ENCODE measurements around the gene NPIPB6. TPM values are rescaled to one million over a fixed set of nuclear protein-coding genes. Genes with fewer than 3 reads are reported as not detected.

Gene NPIPB6
- total and polyA plus RNA-seq, 2 experiments from 2014 or later, result 1.5 to 1.8 TPM

GRCh38 chr16:28324235-28324886 is 38.9 kb downstream of the NPIPB6 start (continued):
- TF ChIP-seq, protein P1, sequence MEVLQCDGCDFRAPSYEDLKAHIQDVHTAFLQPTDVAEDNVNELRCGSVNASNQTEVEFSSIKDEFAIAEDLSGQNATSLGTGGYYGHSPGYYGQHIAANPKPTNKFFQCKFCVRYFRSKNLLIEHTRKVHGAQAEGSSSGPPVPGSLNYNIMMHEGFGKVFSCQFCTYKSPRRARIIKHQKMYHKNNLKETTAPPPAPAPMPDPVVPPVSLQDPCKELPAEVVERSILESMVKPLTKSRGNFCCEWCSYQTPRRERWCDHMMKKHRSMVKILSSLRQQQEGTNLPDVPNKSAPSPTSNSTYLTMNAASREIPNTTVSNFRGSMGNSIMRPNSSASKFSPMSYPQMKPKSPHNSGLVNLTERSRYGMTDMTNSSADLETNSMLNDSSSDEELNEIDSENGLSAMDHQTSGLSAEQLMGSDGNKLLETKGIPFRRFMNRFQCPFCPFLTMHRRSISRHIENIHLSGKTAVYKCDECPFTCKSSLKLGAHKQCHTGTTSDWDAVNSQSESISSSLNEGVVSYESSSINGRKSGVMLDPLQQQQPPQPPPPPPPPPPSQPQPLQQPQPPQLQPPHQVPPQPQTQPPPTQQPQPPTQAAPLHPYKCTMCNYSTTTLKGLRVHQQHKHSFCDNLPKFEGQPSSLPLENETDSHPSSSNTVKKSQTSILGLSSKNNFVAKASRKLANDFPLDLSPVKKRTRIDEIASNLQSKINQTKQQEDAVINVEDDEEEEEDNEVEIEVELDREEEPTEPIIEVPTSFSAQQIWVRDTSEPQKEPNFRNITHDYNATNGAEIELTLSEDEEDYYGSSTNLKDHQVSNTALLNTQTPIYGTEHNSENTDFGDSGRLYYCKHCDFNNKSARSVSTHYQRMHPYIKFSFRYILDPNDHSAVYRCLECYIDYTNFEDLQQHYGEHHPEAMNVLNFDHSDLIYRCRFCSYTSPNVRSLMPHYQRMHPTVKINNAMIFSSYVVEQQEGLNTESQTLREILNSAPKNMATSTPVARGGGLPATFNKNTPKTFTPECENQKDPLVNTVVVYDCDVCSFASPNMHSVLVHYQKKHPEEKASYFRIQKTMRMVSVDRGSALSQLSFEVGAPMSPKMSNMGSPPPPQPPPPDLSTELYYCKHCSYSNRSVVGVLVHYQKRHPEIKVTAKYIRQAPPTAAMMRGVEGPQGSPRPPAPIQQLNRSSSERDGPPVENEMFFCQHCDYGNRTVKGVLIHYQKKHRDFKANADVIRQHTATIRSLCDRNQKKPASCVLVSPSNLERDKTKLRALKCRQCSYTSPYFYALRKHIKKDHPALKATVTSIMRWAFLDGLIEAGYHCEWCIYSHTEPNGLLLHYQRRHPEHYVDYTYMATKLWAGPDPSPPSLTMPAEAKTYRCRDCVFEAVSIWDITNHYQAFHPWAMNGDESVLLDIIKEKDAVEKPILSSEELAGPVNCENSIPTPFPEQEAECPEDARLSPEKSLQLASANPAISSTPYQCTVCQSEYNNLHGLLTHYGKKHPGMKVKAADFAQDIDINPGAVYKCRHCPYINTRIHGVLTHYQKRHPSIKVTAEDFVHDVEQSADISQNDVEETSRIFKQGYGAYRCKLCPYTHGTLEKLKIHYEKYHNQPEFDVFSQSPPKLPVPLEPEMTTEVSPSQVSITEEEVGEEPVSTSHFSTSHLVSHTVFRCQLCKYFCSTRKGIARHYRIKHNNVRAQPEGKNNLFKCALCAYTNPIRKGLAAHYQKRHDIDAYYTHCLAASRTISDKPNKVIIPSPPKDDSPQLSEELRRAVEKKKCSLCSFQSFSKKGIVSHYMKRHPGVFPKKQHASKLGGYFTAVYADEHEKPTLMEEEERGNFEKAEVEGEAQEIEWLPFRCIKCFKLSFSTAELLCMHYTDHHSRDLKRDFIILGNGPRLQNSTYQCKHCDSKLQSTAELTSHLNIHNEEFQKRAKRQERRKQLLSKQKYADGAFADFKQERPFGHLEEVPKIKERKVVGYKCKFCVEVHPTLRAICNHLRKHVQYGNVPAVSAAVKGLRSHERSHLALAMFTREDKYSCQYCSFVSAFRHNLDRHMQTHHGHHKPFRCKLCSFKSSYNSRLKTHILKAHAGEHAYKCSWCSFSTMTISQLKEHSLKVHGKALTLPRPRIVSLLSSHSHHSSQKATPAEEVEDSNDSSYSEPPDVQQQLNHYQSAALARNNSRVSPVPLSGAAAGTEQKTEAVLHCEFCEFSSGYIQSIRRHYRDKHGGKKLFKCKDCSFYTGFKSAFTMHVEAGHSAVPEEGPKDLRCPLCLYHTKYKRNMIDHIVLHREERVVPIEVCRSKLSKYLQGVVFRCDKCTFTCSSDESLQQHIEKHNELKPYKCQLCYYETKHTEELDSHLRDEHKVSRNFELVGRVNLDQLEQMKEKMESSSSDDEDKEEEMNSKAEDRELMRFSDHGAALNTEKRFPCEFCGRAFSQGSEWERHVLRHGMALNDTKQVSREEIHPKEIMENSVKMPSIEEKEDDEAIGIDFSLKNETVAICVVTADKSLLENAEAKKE (CRISPR knock-in tag; IDR thresholded peaks at IDR 0.05), result no peak
- TF ChIP-seq, protein P2, sequence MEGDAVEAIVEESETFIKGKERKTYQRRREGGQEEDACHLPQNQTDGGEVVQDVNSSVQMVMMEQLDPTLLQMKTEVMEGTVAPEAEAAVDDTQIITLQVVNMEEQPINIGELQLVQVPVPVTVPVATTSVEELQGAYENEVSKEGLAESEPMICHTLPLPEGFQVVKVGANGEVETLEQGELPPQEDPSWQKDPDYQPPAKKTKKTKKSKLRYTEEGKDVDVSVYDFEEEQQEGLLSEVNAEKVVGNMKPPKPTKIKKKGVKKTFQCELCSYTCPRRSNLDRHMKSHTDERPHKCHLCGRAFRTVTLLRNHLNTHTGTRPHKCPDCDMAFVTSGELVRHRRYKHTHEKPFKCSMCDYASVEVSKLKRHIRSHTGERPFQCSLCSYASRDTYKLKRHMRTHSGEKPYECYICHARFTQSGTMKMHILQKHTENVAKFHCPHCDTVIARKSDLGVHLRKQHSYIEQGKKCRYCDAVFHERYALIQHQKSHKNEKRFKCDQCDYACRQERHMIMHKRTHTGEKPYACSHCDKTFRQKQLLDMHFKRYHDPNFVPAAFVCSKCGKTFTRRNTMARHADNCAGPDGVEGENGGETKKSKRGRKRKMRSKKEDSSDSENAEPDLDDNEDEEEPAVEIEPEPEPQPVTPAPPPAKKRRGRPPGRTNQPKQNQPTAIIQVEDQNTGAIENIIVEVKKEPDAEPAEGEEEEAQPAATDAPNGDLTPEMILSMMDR (conservative IDR thresholded peaks at IDR 0.05; ENCODE audit: low read depth in 2 of 2), result no peak
- TF ChIP-seq REST (IDR thresholded peaks at IDR 0.05; ENCODE audit: unreplicated experiment) (no peak), EZH2phosphoT487 (IDR thresholded peaks at IDR 0.05; ENCODE audit: unreplicated experiment) (no peak), NANOG (IDR thresholded peaks at IDR 0.05; ENCODE audit: borderline replicate concordance) (no peak)
